Fibroblast of pulmonary artery (primary cell): ENCODE measurements around the gene MOB3B.

Experiments used
- DNase-seq: peaks from one replicate; pipeline ENCODE4 v3.0.0-alpha.2; 2010; ENCODE audit warnings: low read depth
- H3K4me3 ChIP-seq: replicated peaks from 2 replicates; pipeline ENCODE4 v1.5.1; 2011; ENCODE audit warnings: low read depth, mild to moderate bottlenecking, control low read depth, low read length, moderate library complexity
- CTCF ChIP-seq: IDR thresholded peaks from 2 replicates; pipeline ENCODE4 v1.5.1; 2011; ENCODE audit warnings: mild to moderate bottlenecking, control low read depth, low read length, inconsistent platforms; ENCODE audit errors: missing control alignments

Gene MOB3B

GRCh38 chr9:27355166-27355565 lies 174.4 kb downstream of the MOB3B start:
- H3K4me3 ChIP-seq, result no peak overlapping the region
- no peak for TF ChIP-seq CTCF
- peak; percentile 13 for DNase-seq

DNA sequence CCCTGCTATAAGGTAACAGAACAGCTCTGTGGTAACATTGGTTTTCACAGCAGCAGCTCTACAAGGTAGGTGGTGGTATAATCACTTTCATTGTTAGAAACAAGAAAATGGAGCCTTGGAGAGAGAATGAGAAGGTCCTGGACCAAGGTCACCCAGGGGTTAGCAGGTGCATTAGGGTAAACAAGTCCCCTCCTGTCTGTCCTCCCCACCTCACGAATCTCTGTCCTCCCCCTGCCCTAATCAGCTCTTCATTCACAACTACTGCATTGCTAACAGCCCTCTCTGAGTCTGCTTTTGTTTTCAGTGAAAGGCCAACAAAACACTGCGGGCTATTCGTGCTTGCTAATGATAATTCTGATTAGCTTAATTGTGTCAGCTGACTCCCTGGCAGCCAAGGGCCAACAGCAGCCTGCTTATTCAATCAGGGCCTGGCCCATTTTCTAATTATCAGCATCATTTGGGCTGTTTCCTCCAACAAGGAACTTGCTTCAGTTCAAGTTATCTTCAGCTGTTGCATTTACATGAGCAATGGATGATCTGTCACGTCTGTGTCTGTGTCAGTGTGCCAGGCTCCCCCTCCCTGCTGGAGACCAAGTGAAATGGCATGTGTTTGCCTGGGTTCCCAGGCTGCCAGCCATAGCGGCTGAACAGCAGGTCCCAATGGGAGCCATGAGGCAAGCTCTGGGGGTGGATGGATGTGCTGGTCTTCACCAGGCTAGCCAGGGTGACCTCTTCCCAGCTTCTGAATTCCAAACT lies 176.0 kb downstream of the MOB3B start:
- H3K4me3 ChIP-seq, result no peak overlapping the region
- TF ChIP-seq CTCF, result no peak
- no peak for DNase-seq

DNA sequence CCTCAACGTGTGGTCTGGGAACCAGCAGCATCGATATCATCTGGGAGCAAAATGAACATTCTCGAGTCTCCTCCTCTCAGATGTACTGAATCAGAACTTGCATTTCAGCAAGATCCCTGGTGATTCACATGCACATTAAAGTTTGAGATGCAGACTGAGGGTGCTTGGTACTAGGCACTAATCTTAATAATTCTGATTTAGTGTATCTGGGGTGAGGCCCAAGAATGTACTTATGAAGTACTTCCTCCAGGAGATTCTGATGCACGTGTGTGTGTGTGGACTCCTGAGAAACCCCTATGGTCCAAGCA lies 176.5 kb downstream of the MOB3B start:
- DNase-seq, result no peak
- no peak overlapping the region for H3K4me3 ChIP-seq
- TF ChIP-seq CTCF, result no peak

DNA sequence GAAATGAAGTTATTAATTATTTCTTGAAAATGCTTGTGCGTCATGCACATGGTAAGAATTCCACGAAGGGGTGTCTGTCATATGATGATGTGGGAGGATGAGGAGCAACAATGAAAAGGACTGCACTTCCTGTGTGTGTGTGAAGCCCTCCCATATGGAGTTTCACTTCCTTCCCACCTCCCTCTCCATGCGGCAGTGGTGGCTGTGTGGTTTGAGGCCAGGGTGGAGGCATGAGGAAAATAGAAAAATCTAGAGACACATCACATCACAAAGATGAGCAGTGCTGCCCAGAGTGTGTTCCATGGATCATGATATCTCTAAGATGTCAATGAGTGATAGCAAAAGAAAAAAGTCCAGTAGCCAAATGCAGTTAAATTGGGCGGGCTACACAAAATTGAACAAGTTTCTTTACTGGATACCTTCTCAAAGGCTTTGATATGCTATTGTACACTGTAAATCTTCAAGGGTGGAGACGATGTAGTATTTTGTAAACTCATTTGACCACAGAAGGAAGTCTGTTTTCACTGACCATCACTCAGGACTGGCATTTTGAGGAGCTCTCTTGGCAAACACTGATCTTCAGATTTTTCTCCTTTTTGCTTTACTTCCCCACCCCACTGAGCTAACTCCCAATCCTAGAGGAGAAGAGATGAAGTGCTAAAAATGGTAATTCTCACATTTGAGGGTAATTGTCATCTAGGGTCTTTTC lies 177.0 kb downstream of the MOB3B start:
- no peak overlapping the region for H3K4me3 ChIP-seq
- DNase-seq, result no peak
- no peak for TF ChIP-seq CTCF

- no peak for TF ChIP-seq CTCF
- DNase-seq, result peak; percentile 47
Observed at GRCh38 chr9:27351438-27351837, 178.2 kb downstream of the MOB3B start.

GRCh38 chr9:27350382-27350976 lies 179.1 kb downstream of the MOB3B start:
- H3K4me3 ChIP-seq, result no peak overlapping the region
- DNase-seq, result no peak
- TF ChIP-seq CTCF, result no peak

More at GRCh38 chr9:27351438-27351837, 178.2 kb downstream of the MOB3B start:
- H3K4me3 ChIP-seq, result no peak overlapping the region
